HCT116 (cell line): ENCODE results near the gene LONRF3.

Experiments used
- CTCF ChIP-seq, 3 experiments: fragments of 200-600 bp in 1 of 3; sonication (generic) in 1 of 3; IDR thresholded peaks in 2 of 3; conservative IDR thresholded peaks in 1 of 3; 2 replicates each; pipeline ENCODE4 v1.5.1; 2012 to 2017; ENCODE audit warnings: low read depth in 2 of 3, low read length in 2 of 3, antibody characterized with exemption in 1 of 3, borderline replicate concordance in 1 of 3, control low read depth in 1 of 3, mild to moderate bottlenecking in 1 of 3, mixed read lengths in 1 of 3, mixed run types in 1 of 3, moderate library complexity in 1 of 3; ENCODE audit not compliant: insufficient read depth in 1 of 3
- POLR2A ChIP-seq: IDR thresholded peaks from 2 replicates; pipeline ENCODE4 v1.7.0; 2011; ENCODE audit warnings: borderline replicate concordance; ENCODE audit not compliant: insufficient read depth, insufficient read length; ENCODE audit errors: extremely low read depth
- RAD21 ChIP-seq: IDR thresholded peaks from 2 replicates; pipeline ENCODE4 v1.6.1; 2012; ENCODE audit warnings: low read depth, mild to moderate bottlenecking
- ZBTB33 ChIP-seq: IDR thresholded peaks from 2 replicates; pipeline ENCODE4 v1.6.1; 2011; ENCODE audit warnings: mild to moderate bottlenecking, low read length, moderate library complexity; ENCODE audit not compliant: insufficient replicate concordance; ENCODE audit errors: extremely low read depth

- TF ChIP-seq CTCF (IDR thresholded peaks at IDR 0.05 in 2 of 3, conservative IDR thresholded peaks at IDR 0.05 in 1 of 3; ENCODE audit: borderline replicate concordance in 1 of 3, insufficient read depth in 1 of 3, low read depth in 2 of 3, low read length in 2 of 3) (no peak), POLR2A (no peak), RAD21 (no peak), ZBTB33 (no peak)
Measured at GRCh38 chrX:119040432-119040831, 66.0 kb downstream of the LONRF3 start.
